Measurements from ENCODE around the gene COX4I2.
"Not testable (repeated sequence)": the region's sequence is repeated elsewhere in the genome, so short reads cannot be mapped to it uniquely, and the experiment has no call there.

COX4I2 gene

GRCh38 chr20:31662372-31662854, 24.7 kb downstream of the COX4I2 start:
- DNase-seq, result no peak

DNA sequence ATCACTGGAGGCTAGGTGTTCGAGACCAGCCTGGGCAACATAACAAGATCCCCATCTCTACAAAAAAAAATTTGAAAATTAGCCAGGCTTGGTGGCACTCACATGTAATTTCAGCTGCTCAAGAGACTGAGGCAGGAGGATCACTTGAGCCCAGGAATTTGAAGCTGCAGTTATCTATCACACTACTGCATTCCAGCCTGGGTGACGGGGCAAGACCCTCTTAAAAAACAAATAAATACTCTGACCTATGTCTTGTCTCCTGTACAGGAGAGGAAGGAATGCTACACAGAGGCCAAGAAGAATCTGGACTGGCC, 25.8 kb downstream of the COX4I2 start:
- no peak for DNase-seq

DNA sequence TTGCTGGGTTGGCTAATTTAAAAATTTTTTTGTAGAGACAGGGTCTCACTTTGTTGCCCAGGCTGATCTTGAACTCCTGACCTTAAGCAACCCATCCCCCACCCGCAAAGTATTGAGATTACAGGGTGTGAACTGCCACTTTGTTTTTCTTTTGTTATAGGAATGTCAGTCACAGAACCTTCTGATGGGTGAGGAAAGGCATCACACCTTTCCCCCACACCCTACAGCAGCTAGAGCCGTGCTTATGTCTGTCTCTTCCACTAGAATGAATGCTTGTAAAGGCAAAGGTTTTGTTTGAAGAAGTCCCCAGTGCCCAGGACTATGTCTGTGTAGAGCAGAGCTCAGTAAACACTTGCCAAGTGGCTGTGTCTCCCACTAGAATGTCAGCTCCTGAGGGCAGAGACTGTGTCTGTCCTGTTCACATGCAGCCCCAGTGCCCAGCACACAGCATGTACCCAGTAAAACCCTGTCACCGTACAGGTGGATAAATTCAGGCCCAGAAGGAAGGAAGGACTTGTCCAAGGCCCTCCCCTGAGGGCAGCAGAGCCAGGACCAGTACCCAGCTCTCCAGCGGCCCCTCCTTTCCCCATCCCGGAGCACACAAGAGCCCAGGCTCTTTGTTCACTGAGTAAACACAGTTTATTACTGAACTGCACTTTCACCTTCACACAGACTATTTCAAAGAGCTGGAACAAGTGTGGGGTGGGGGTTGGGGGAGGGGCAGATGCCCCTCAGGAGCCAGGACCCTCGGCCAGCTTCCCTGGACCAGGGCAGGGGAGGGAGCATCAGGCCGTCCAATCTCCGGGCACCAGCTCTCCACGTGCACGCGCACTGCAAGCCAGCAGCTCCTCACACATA, 26.4 kb downstream of the COX4I2 start:
- DNase-seq, result no peak

DNA sequence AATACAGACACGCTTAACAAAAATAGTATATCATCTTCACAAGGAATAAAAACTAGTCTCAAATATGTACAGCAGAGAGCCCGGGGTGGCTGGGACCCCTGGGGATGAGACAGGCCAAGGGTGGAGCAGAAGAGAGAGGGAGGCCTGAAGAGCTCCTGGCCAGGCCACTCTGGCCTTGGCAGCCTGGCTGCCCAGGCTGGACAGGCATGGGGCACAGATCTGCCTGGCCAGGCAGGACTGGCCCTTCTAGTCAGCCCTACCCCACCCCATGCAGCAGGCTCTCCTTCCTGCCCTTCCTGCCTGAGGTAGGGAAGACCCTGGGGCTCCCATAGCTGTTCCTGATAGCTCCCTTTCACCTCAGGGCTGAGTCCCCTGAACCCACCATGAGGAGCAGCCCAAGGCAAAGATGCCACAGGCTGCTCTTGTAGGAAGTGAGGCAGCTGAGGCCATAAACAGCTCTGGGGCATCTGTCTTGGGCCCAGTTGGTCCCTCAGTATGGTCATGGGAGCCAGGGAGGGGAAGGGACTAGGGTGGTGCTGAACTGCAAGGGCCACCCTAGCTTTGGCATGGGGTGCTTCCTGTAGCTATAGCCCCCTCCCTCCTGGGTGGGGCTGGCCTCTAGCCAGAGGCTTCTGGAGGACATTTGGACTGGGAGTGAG, 27.1 kb downstream of the COX4I2 start:
- DNase-seq, result no peak

DNA sequence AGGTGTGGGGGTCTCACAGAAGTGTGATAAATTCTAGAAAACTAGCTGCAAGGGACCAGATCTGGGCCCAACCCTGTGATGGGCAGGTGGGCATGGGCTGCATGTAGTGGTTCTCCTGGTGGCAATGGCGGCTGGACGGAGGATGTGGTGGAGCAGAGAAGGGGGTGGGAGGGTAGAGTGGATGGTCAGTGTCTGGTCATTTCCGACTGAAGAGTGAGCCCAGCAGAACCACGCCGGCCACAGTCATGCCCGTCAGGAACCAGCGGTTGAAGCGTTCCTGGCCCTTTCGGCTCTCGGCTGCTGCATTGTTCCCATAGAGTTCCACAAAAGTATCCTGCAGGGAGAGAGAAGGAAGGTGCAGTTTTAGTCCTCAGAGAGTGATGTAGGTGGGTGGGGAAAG, 28.0 kb downstream of the COX4I2 start:
- no peak for DNase-seq

- DNase-seq, result no peak
Measured at GRCh38 chr20:31666258-31667042, 28.7 kb downstream of the COX4I2 start.

- no peak for DNase-seq
Measured at GRCh38 chr20:31667315-31668285, 29.9 kb downstream of the COX4I2 start.

DNA sequence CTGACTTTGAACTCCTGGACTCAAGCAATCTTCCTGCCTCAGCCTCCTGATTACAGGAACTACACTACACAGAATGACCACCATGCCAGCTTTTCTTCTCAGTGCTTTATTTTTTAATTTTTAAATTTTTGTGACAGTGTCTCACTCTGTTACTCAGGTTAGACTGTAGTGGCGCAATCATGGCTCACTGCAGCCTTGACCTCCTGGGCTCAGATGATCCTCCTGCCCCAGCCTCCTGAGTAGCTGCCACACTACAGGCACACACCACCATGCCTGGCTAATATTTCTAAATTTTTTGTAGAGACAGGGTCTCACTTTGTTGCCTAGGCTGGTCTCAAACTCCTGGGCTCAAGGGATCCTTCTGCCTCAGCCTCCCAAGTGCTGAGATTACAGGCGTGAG, 31.2 kb downstream of the COX4I2 start:
- DNase-seq, result not testable (repeated sequence)

DNA sequence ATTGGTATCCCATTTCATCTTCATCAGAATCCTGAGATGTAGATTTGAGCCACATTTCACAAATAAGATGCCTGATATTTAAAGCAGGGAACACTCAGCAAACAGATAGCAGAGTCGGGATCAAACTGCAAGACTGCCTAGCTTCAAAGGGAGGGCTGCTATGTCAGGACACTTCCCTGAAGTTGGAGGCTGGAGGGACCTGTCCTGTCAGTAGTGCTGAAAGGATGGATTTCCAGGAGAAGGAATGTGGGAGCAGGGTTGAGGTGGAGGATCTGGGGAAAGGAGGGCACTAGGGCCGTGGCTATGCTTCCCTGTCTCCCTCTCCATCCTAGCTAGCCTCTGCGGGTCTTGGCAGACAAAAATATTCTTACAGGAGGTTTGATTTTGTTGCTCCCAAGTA, 32.2 kb downstream of the COX4I2 start:
- DNase-seq, result no peak

DNA sequence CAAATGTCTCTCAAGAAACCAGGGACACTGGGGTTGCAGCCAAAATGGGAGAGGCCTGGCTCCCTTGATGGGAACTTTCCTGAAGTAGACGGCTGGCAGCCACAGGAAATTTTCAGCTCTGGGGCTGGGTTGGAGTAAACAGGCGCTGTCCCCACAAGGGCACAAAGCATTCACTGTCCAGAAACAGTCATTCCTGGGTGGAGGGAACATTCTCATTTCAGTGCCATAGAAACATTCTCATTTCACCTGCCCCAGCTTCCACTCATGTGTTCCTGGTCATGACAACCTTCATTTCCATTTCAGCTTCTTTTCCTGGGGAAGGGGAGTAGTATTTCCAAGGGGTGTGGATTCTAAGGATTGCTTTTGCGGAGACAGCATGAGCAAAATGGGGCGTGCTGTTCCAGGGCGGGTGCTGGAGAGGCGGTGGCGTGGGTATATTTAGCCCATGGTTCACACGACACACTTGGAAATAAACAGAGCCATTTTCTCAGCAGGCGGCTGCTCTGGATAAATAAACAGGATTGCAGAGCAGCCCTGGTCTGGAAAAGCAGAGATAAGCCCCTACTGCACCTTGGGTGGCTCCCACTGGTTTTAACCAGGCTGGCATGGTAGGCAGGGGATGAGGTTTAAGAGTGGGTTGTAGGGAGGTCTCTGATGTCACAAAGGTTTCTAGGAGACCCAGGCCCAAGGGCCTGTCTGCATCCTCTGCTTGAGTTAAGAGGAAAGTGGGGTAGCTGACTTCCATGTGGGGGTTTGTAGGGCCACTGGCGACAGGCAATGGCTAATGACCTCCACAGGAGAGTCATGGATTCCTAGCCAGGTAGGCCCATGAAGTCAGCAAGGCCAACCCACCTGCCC, 32.9 kb downstream of the COX4I2 start:
- no peak for DNase-seq

DNA sequence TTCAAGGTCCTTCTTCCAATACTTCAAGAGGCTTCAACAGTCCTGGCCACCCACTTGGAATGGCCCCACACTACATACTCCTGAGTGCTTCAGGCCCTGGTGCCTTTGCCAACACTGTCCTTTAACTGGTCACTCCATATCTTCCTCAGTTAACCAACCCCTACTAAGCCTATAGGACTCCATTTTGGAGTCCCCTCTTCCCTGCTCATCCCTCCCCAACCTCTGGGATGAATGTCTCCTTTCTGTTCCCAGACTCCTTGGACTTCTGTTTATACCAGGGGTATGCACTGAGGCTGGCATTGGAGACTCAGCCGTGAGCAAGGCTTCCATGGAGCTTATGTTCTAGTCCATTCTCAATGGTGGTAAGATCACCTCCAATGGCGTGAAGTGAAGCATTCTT, 33.6 kb downstream of the COX4I2 start:
- no peak for DNase-seq

DNA sequence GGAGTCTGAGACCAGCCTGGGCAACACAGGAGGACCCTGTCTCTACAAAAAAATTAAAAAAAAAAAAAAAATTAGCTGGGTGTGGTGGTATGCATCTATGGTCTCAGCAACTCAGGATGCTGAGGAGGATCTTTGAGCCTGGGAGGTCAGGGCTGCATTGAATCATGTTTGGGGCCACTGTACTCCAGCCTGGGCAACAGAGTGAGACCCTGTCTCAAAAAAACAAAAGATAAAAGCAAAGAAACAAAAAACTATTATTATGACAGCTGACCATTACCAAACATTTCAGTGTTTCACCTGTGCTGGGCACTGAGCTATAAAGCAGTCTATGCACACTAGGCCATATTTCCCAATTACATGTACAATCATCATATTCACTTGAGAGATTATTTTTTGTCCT, 35.7 kb downstream of the COX4I2 start:
- no peak for DNase-seq

DNA sequence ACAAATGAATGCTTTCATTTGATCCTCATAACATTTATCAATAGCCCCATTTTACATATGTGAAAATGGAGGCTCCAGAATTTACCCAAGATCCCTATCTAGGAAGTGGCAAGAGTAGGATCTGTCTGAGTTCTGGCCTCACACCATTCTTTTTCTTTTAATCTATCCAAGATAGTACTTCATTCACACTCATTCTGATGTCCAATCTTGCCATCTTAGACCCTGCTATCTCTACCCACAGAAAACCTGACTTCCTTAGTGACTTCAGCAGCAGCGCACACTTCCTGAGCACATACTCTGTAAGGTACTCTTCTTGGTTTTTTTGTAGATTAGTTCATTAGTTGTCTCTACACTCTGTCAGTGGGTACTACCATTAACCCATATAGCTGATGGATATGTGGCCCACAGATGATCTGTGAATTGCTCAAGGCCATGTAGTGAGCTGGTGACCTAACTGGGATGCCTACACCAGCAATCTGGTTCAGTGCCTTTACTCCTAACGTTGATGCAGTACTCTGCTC, 36.3 kb downstream of the COX4I2 start:
- DNase-seq, result no peak

- DNase-seq, result peak; percentile 69
Measured at GRCh38 chr20:31674895-31675827, 37.4 kb downstream of the COX4I2 start.

DNA sequence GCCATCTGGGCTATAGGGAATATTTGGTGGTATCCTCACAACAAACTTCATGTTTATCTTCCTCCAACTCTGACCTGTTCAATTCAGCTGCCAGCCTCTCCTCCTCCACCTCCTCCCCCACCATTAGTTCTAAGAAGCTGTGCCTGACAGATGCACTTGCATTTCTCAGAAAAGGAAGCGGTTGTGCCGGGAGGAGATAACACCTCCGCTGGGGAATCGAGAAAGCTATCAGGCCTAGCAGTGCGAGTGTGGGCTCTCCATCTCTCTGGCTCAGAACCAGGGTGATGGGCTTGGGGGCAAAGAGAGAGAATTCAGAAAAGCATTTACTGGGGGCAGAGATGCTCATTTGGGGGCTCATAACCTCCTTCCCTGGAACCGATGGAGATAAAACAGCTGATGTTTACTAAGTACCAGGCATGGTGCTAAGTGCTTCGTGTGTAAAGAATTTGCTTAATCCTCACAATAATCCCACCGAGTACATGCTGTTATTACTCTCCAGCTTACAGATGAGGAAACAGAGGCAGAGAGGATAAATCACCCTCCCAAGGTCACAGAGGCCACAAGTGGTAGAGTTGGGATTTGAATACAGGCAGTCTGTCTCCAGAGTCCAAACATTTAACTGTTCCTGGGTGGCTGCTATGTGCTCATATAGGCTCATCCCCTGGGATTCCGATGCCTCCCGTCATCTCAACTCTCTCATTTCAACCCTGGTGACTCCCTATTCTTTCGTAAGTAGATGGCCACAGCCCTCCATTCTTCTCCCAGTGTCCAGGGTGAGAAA, 38.3 kb downstream of the COX4I2 start:
- DNase-seq, result no peak

- no peak for DNase-seq
Measured at GRCh38 chr20:31676609-31676989, 38.9 kb downstream of the COX4I2 start.

DNA sequence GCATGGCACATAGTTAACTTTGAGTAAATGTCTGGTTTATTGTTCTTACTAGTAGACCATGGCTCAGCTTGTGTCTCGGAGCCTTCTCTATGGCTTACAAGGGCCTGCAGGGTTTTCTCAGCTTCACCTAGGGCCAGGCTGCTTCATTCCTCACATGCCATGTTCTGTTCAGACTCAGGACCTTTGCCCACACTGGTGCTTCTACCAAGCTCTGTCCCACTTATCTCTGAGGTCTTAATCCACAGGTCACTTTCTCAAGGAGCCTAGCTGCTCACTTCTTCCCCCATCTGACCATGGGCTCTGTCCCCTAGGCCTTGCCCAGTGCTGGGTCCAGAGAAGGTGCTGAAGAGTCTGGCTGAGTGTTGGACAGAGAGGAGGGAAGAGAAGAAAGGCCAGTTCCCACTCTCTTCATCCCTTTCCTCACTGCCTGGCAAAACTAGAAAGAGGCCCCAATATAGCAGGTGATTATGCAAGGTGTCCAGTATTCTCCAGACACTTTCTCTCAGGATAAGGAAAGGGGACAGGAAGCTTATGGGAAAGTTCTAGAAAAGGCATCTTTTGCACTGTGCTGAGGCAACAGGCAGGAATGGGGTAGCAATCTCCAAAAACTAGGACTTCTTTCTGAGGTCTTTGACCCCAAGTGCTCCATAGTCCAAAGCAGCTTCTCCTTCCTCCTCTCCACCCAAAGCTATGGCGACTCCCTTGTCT, 40.0 kb downstream of the COX4I2 start:
- no peak for DNase-seq

All from SIG-M5 (cell line).